ENCODE data around the gene CMIP. TPM values are rescaled to one million over a fixed set of nuclear protein-coding genes. Genes with fewer than 3 reads are reported as not detected.

The CMIP gene
- total RNA-seq, 1 donor from 2014 or later, result 6.6 TPM

DNA sequence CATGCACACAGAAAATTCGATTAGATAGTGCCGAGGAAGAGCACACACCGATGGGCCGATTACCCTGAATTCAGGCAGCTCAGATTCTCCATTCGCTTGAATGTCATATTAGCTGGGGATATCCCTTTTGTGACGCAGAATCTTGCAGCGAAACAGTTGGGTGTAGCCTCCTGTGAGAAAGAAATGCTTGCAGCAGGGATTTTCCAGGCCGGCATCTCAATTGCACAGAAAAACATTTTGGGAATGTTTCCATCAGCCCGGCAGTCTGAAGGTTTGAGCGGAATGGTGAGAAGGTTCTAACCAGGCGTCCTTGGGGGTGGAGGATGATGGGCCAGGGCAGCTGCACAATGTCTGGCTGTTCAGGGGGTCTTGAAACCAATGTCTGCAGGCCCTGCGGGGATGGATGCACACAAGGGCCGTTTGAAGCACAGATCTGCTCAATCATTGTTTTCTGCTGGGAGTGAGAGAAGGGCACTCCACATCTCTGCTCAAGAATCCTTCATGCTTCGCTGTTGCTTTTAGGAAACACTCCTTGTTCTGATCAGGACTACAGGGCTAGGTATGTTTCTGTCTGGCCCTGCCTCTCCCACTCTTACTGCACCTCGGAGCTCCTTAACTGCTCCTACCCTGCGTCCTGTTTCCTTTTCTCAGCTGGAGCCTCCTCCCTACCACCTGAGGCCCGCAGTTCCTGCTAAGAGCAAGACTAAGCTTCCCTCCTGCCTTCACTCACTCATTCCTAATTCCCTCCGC is 94.6 kb downstream of the CMIP start:
- no peaks in the 10 kb centered on the region for H3K36me3 ChIP-seq
- no peak overlapping the region for H2AFZ ChIP-seq (replicated peaks)
- Mint-ChIP-seq H3K4me1 (peaks cover 52% of the 10 kb centered on the region), H3K27me3 (ENCODE audit: insufficient read depth, low read depth) (peaks cover 5% of the 10 kb centered on the region), H3K9me3 (no peaks in the 10 kb centered on the region), H3K36me3 (peaks cover 3% of the 10 kb centered on the region), H3K27ac (peak overlapping the region; percentile 1), H3K4me3 (peak overlapping the region; percentile 3)
- H3K4me3 ChIP-seq, result no peak overlapping the region
- H3K9me3 ChIP-seq (ENCODE audit: low read depth), result no peaks in the 10 kb centered on the region
- H3K9ac ChIP-seq, result no peak overlapping the region
- peaks cover 83% of the 10 kb centered on the region for H4K20me1 ChIP-seq (ENCODE audit: low read depth)
- peaks cover 19% of the 10 kb centered on the region for H3K4me1 ChIP-seq
- DNase-seq (ENCODE audit: low spot score), result no peak
- peaks cover 99% of the 10 kb centered on the region for H3K79me2 ChIP-seq (ENCODE audit: low read depth)
- TF ChIP-seq, protein P1, sequence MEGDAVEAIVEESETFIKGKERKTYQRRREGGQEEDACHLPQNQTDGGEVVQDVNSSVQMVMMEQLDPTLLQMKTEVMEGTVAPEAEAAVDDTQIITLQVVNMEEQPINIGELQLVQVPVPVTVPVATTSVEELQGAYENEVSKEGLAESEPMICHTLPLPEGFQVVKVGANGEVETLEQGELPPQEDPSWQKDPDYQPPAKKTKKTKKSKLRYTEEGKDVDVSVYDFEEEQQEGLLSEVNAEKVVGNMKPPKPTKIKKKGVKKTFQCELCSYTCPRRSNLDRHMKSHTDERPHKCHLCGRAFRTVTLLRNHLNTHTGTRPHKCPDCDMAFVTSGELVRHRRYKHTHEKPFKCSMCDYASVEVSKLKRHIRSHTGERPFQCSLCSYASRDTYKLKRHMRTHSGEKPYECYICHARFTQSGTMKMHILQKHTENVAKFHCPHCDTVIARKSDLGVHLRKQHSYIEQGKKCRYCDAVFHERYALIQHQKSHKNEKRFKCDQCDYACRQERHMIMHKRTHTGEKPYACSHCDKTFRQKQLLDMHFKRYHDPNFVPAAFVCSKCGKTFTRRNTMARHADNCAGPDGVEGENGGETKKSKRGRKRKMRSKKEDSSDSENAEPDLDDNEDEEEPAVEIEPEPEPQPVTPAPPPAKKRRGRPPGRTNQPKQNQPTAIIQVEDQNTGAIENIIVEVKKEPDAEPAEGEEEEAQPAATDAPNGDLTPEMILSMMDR (IDR thresholded peaks at IDR 0.05), result no peak
- TF ChIP-seq EZH2 (IDR thresholded peaks at IDR 0.05), result no peak
- TF ChIP-seq EZH2phosphoT487 (IDR thresholded peaks at IDR 0.05), result no peak
- peak overlapping the region; percentile 72 for H3K27ac ChIP-seq
- no peaks in the 10 kb centered on the region for H3K27me3 ChIP-seq
- H3F3A ChIP-seq (ENCODE audit: low read depth), result peaks cover 16% of the 10 kb centered on the region
- peak overlapping the region; percentile 42 for H3K4me2 ChIP-seq

DNA sequence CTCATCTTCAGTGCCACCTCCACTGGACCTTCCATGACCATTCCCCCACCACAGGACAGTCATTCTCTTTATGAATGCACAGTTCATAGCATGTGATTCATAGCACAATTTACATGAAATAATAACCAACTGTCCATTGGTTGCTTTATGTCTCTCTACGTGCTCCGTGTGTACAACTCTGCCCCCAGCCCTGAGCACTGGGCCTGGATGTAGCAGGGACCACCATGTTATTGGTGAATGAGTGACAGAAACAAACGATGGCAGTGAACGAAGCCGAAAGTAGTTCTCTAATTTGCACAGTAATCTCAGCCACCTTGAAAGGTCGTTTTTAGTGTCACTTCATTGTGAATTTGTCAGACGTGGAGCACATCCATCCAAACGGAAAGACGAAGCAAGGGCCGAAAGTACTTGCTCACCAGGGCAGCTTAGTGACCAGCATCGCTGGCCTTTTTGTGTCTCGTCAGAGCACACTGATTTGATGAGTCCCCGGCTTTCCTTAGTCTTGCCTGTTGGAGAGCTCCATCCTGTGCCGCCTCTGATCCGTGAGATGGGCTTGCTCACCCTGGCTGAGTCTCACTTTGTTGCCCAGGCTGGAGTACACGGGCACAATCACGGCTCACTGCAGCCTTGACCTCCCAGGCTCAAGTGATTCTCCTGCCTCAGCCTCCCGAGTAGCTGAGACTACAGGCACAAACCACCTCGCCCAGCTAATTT is 95.3 kb downstream of the CMIP start:
- Mint-ChIP-seq H3K27ac (peak overlapping the region; percentile 1), H3K4me1 (peaks cover 59% of the 10 kb centered on the region), H3K9me3 (no peaks in the 10 kb centered on the region), H3K36me3 (peaks cover 3% of the 10 kb centered on the region), H3K27me3 (ENCODE audit: insufficient read depth, low read depth) (peaks cover 5% of the 10 kb centered on the region), H3K4me3 (peak overlapping the region; percentile 3)
- Histone ChIP-seq H3K9ac (no peak overlapping the region), H3K36me3 (no peaks in the 10 kb centered on the region), H3K9me3 (ENCODE audit: low read depth) (no peaks in the 10 kb centered on the region), H3K4me3 (no peak overlapping the region), H2AFZ (replicated peaks) (no peak overlapping the region), H4K20me1 (ENCODE audit: low read depth) (peaks cover 86% of the 10 kb centered on the region), H3K4me2 (no peak overlapping the region), H3K4me1 (peaks cover 19% of the 10 kb centered on the region), H3K27ac (peak overlapping the region; percentile 72), H3K79me2 (ENCODE audit: low read depth) (peaks cover 97% of the 10 kb centered on the region), H3F3A (ENCODE audit: low read depth) (peaks cover 16% of the 10 kb centered on the region), H3K27me3 (no peaks in the 10 kb centered on the region)
- DNase-seq (ENCODE audit: low spot score), result no peak
- TF ChIP-seq, protein P1 (IDR thresholded peaks at IDR 0.05), result no peak
- TF ChIP-seq EZH2 (IDR thresholded peaks at IDR 0.05) (no peak), EZH2phosphoT487 (IDR thresholded peaks at IDR 0.05) (no peak)

DNA sequence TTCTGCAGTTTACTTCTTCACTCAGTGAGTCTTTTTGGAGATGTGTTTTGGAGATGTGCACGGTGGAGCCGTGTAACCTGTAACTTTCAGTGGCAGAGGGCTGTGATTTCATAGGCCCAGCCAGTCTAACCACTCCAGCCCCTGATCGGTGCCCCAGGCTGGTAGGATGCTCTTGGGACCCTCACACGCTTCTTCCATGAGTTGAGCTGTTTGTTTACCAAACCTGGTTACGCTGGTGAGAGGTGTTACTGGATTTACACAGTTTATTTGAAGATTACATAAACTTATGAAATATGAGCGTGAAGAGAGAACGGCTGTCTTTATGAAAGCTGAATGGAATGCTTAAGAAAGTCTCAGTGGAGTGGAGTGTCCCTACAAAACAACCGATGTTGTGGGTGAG is 96.7 kb downstream of the CMIP start:
- peaks cover 73% of the 10 kb centered on the region for H3K4me1 Mint-ChIP-seq
- Histone ChIP-seq H3K9ac (peak overlapping the region; percentile 37), H3K36me3 (no peaks in the 10 kb centered on the region)

More for the DNA sequence above, 96.7 kb downstream of the CMIP start:
- Histone ChIP-seq H3K27ac (no peak overlapping the region), H3K9me3 (ENCODE audit: low read depth) (no peaks in the 10 kb centered on the region), H3K4me1 (peaks cover 22% of the 10 kb centered on the region), H3K79me2 (ENCODE audit: low read depth) (peaks cover 98% of the 10 kb centered on the region), H3K4me2 (no peak overlapping the region), H4K20me1 (ENCODE audit: low read depth) (peaks cover 96% of the 10 kb centered on the region), H3F3A (ENCODE audit: low read depth) (peaks cover 16% of the 10 kb centered on the region), H2AFZ (replicated peaks) (no peak overlapping the region), H3K27me3 (no peaks in the 10 kb centered on the region), H3K4me3 (no peak overlapping the region)
- Mint-ChIP-seq H3K27me3 (ENCODE audit: insufficient read depth, low read depth) (peaks cover 5% of the 10 kb centered on the region), H3K36me3 (peaks cover 3% of the 10 kb centered on the region), H3K4me3 (no peak overlapping the region), H3K9me3 (no peaks in the 10 kb centered on the region), H3K27ac (no peak overlapping the region)
- no peak for DNase-seq (ENCODE audit: low spot score)
- no peak for TF ChIP-seq EZH2phosphoT487 (IDR thresholded peaks at IDR 0.05)
- TF ChIP-seq, protein P1 (IDR thresholded peaks at IDR 0.05), result no peak
- no peak for TF ChIP-seq EZH2 (IDR thresholded peaks at IDR 0.05)

Data from neural progenitor cell (in vitro differentiated cells).